PFSK-1 (cell line): Measurements from ENCODE around the gene EEF1AKMT3.

ENCODE experiments used
- FOXP2 ChIP-seq: optimal IDR thresholded peaks from 2 replicates; pipeline ENCODE3; 2011; ENCODE audit warnings: borderline replicate concordance, control low read depth, inconsistent platforms; ENCODE audit not compliant: insufficient read depth; ENCODE audit errors: extremely low read length, extremely low read depth
- POLR2AphosphoS5 ChIP-seq: IDR thresholded peaks from 2 replicates; pipeline ENCODE4 v1.6.1; 2012; ENCODE audit warnings: low read depth, mild to moderate bottlenecking, control low read depth, low read length, moderate library complexity
- REST ChIP-seq, 2 experiments: IDR thresholded peaks; 2 replicates each; pipeline versions ENCODE4 v1.6.1 to v1.8.0; 2011 to 2012; ENCODE audit warnings: low read depth in 2 of 2, low read length in 2 of 2, control low read depth in 1 of 2, inconsistent platforms in 1 of 2, mild to moderate bottlenecking in 1 of 2, moderate library complexity in 1 of 2; ENCODE audit not compliant: insufficient read depth in 1 of 2
- SIN3A ChIP-seq: IDR thresholded peaks from 2 replicates; pipeline ENCODE4 v1.6.1; 2012; ENCODE audit warnings: mild to moderate bottlenecking, low read length, moderate library complexity, borderline replicate concordance; ENCODE audit not compliant: insufficient read depth
- TAF1 ChIP-seq: IDR thresholded peaks from 2 replicates; pipeline ENCODE4 v1.6.1; 2012; ENCODE audit warnings: low read length, control low read depth, borderline replicate concordance; ENCODE audit not compliant: insufficient read depth

GRCh38 chr12:57770734-57771133, 1.7 kb upstream of the EEF1AKMT3 start:
- no peak for TF ChIP-seq REST (IDR thresholded peaks at IDR 0.05; ENCODE audit: insufficient read depth in 1 of 2, low read depth in 2 of 2, low read length in 2 of 2)
- TF ChIP-seq SIN3A = no peak
- no peak for TF ChIP-seq POLR2AphosphoS5
- no peak for TF ChIP-seq TAF1
- TF ChIP-seq FOXP2 = no peak
